Adrenal gland (tissue), 12 donors: ENCODE results near the gene FAM53B. TPM values are rescaled to one million over a fixed set of nuclear protein-coding genes. Genes with fewer than 3 reads are reported as not detected.
A peak's percentile ranks its signal among the peaks of the same experiment; 100 is the strongest.

Experiments used
- DNase-seq, 7 donors: peaks; one replicate each; pipeline ENCODE4 v3.0.0-alpha.2; 2019 to 2020
- H3K27ac ChIP-seq, 5 donors: fragments of 200-600 bp; sonication (generic) in 4 of 5; 1 replicate in 3 of 5; 2 replicates in 2 of 5; pipeline versions ENCODE4 v1.5.1 to v1.8.0; 2016 to 2020; ENCODE audit warnings: mild to moderate bottlenecking in 1 of 5
- H3K27me3 ChIP-seq: fragments of 200-600 bp; 2 replicates; pipeline ENCODE4 v1.8.0; 2021
- H3K36me3 ChIP-seq, 2 donors: fragments of 200-600 bp; replicated peaks in 1 of 2; 1 replicate in 1 of 2; 2 replicates in 1 of 2; pipeline versions ENCODE4 v1.5.1 to v1.8.0; 2018 to 2022
- H3K4me1 ChIP-seq, 2 donors: fragments of 200-600 bp; replicated peaks in 1 of 2; 1 replicate in 1 of 2; 2 replicates in 1 of 2; pipeline versions ENCODE4 v1.5.1 to v1.8.0; 2018 to 2021
- H3K4me3 ChIP-seq, 4 donors: fragments of 200-600 bp; sonication (generic) in 3 of 4; one replicate each; pipeline ENCODE4 v1.5.1; 2016 to 2018
- H3K9me3 ChIP-seq, 3 donors: fragments of 200-600 bp; sonication (generic) in 1 of 3; replicated peaks in 1 of 3; 1 replicate in 2 of 3; 2 replicates in 1 of 3; pipeline versions ENCODE4 v1.5.1 to v1.8.0; 2016 to 2021
- POLR2A ChIP-seq, 2 donors: fragments of 450-650 bp; IDR thresholded peaks; one replicate each; pipeline ENCODE4 v1.6.1; 2017; ENCODE audit warnings: antibody characterized with exemption in 2 of 2, mild to moderate bottlenecking in 2 of 2, moderate library complexity in 1 of 2
- WGBS, 4 donors: extraction: QIAGEN DNeasy Blood & Tissue Kit in 2 of 4; methylation state at CpG; one replicate each; pipeline versions ENCODE4 v1.1.5 to v1.1.7; 2013 to 2017; 5-methylcytosine and 5-hydroxymethylcytosine counted together
- intact Hi-C, 2 donors: fragments of 100-400 bp; cut with DNase I; formaldehyde crosslinking; loops; one replicate each; pipeline versions ENCODE4 v1.14.1 to v1.15.0; 2022 to 2023
- polyA plus RNA-seq, 3 donors: library from polyadenylated mRNA; stranded (reverse); fragments of 200-250 nt in 2 of 3; fragments of 350-450 nt in 1 of 3; fragmentation: Illumina TruSeq in 1 of 3; extraction: RNeasy Lipid Tissue Mini Kit (QIAGEN cat#74804) in 1 of 3; gene quantifications; one replicate each; pipeline ENCODE4 v1.2.3, GENCODE V29; 2013 to 2014
- total RNA-seq, 9 donors: library from RNA; depleted of rRNA in 4 of 9; stranded (reverse); fragments of >200 nt in 4 of 9; fragments of 120-200 nt in 1 of 9; fragmentation: NEBNext Ultra II Directional in 1 of 9; extraction: Animal tissue kit (Norgen Biotek cat#: 25700) in 1 of 9; gene quantifications; one replicate each; pipeline versions ENCODE4 v1.1.0 to v1.2.4, GENCODE V29; 2013 to 2023
- TF ChIP-seq, protein P1 (sequence below), 6 experiments: fragments of 450-650 bp in 4 of 6; fragments of 200-600 bp in 2 of 6; sonication (generic) in 1 of 6; IDR thresholded peaks; 1 replicate in 5 of 6; 2 replicates in 1 of 6; pipeline versions ENCODE4 v1.5.1 to v1.8.0; 2016 to 2021; ENCODE audit warnings: antibody characterized with exemption in 6 of 6, mild to moderate bottlenecking in 2 of 6, moderate library complexity in 1 of 6
- donor health status: healthy with polysubstance abuse.
- donor health status: Bipolar disorder and iron deficiency.
- donor health status: DM: yes; HTN: yes; CAD: no.
- donor health status: DM: no; HTN: no; CAD: no.
- donor health status: DM: no; HTN: no; CAD: no.
- donor health status: DM: yes; HTN: yes; CAD: no.

Gene FAM53B
- total and polyA plus RNA-seq, 12 donors: 15.1 to 90.9 (median 65.5) TPM

DNA sequence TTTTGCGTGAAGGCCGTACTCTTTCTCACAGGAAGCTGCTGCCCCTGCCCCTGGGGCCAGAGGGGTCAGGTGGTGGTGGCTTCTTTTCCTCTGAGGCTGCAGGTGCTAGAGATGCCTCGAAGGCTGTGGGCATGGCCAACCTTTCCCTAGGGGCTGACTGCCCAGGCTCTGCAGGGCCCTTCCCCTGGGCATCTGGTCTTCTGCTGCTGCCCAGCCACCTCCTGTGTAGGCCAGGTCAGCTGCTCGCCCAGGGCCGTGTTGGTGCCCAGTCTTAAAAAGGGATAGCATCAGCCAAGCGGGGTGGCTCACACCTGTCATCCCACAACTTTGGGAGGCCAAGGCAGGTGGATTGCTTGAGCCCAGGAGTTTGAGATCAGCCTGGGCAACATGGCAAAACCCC is 114.3 kb downstream of the FAM53B start:
- Histone ChIP-seq H3K36me3 (no peaks in the 10 kb centered on the region), H3K27ac (peak overlapping the region in 2 of 5 donors; percentile 21 to 74), H3K4me1 (peaks cover 14 to 55% of the 10 kb centered on the region in 2 donors), H3K4me3 (no peak overlapping the region), H3K9me3 (no peaks in the 10 kb centered on the region), H3K27me3 (no peaks in the 10 kb centered on the region)
- no peak for TF ChIP-seq POLR2A (IDR thresholded peaks at IDR 0.05)
- TF ChIP-seq, protein P1, sequence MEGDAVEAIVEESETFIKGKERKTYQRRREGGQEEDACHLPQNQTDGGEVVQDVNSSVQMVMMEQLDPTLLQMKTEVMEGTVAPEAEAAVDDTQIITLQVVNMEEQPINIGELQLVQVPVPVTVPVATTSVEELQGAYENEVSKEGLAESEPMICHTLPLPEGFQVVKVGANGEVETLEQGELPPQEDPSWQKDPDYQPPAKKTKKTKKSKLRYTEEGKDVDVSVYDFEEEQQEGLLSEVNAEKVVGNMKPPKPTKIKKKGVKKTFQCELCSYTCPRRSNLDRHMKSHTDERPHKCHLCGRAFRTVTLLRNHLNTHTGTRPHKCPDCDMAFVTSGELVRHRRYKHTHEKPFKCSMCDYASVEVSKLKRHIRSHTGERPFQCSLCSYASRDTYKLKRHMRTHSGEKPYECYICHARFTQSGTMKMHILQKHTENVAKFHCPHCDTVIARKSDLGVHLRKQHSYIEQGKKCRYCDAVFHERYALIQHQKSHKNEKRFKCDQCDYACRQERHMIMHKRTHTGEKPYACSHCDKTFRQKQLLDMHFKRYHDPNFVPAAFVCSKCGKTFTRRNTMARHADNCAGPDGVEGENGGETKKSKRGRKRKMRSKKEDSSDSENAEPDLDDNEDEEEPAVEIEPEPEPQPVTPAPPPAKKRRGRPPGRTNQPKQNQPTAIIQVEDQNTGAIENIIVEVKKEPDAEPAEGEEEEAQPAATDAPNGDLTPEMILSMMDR (IDR thresholded peaks at IDR 0.05): no peak
- no peak for DNase-seq
- intact Hi-C loops: loop anchor here (5.0 to 10.0 kb wide), 2 partner anchors 95 to 107 kb away; no protein-coding TSS in a partner anchor
- WGBS, 4 donors: 78 to 95% (median 85%) methylated on average over 3 to 6 of the region's 6 CpGs

DNA sequence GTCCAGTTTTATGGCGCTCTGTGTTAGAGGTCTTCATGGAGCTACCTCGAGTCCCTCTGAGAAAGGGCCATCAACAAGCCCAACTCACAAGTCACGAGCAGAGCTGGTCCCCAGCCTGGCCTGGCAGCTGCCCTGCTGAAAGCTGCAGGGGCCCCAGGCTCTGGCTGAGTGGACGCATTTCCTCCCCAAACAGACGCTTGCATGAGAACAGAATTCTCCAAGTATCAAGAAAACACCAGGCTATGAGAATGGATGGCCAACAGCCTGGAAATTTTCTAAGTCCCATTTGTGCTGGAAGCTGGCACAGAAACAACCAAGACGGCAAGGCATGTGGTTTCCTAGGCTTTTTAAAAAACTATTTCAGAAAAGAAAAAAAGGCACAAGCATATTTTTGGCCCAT is 114.8 kb downstream of the FAM53B start:
- H3K4me1 ChIP-seq: peaks cover 14 to 55% of the 10 kb centered on the region in 2 donors
- 74 to 86% (median 81%) methylated on average over 6 of the region's 6 CpGs for WGBS, 4 donors
- peak overlapping the region in 2 of 5 donors; percentile 21 to 74 for H3K27ac ChIP-seq
- no peaks in the 10 kb centered on the region for H3K27me3 ChIP-seq
- no peak overlapping the region for H3K4me3 ChIP-seq
- no peak for DNase-seq
- intact Hi-C loops: loop anchor here (5.0 to 10.0 kb wide), 2 partner anchors 95 to 108 kb away; no protein-coding TSS in a partner anchor
- TF ChIP-seq, protein P1 (IDR thresholded peaks at IDR 0.05): no peak
- TF ChIP-seq POLR2A (IDR thresholded peaks at IDR 0.05): no peak
- no peaks in the 10 kb centered on the region for H3K9me3 ChIP-seq
- peaks cover 0 to under 1% of the 10 kb centered on the region in 2 donors for H3K36me3 ChIP-seq

DNA sequence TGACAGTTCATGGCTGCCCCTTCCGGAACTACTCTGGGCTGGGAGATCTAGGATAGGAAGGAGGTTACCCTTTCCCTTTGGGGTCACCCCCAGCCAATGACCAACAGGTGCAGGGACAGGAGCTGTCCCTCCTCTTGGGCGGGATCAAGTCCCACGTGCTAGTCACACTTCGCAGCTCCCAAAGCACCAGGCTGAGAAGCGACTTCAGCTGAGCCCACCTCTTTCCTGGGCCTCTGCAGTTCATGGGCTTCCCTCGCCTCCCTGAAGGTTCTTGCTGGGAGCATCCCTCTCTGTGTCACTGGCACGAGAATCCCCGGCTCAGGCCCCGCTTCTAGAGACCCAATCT is 115.5 kb downstream of the FAM53B start:
- intact Hi-C loops: loop anchor here (5.0 to 10.0 kb wide), 2 partner anchors 94 to 109 kb away; no protein-coding TSS in a partner anchor
- H3K4me1 ChIP-seq: peaks cover 14 to 55% of the 10 kb centered on the region in 2 donors

DNA sequence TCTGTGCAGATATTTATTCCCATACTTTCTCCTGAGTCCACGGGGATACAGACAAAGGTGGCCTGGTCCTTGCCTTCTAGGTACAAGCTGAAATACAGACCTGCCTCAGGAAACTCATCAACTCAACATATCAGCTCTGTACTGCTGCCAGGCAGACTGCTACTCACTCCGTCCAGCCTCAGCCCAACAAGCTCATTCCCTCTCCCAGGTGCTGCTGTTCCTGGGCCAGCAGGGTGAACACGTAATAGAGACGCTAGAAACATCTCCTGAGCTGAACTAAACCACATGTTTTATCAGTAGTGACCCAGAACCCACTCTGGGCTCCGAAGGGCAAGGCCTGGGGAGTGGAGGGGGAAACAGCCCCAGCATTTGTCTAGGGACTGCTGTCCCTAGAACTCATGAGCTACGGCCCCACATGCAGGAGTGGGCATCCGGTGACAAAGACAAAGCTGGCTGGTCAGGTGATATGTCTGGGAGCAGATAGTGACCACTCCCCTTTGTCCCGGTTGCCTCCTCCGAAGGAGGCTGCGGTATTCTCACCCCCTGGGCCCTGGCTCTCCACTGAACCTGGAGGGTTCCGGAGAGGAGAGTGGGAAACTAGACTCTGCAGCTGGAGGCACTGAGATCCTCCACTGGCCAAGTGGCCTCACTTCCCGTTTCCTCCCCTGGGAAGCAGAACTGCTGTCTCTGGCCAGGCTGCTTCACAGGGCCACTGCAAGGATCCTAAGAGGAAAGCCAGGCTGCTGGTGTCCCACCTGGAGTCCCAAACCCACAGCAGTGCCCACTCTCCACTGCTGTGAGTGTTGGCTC is 116.1 kb downstream of the FAM53B start:
- peak overlapping the region in 2 of 5 donors; percentile 46 to 70 for H3K27ac ChIP-seq
- intact Hi-C loops: loop anchor here (5.0 to 10.0 kb wide), 2 partner anchors 93 to 109 kb away; no protein-coding TSS in a partner anchor
- H3K36me3 ChIP-seq: peaks cover 0 to 9% of the 10 kb centered on the region in 2 donors
- no peaks in the 10 kb centered on the region for H3K9me3 ChIP-seq
- H3K4me3 ChIP-seq: no peak overlapping the region
- no peaks in the 10 kb centered on the region for H3K27me3 ChIP-seq
- H3K4me1 ChIP-seq: peaks cover 14 to 55% of the 10 kb centered on the region in 2 donors
- DNase-seq: peak in 2 of 7 donors; percentile 53 to 58
- TF ChIP-seq POLR2A (IDR thresholded peaks at IDR 0.05): no peak
- TF ChIP-seq, protein P1 (IDR thresholded peaks at IDR 0.05): peak in 1 of 6 experiments; percentile 4
- 60 to 69% (median 65%) methylated on average over 10 to 12 of the region's 12 CpGs for WGBS, 4 donors

More for the DNA sequence above, 115.5 kb downstream of the FAM53B start:
- H3K27ac ChIP-seq: peak overlapping the region in 2 of 5 donors; percentile 46 to 70
- H3K4me3 ChIP-seq: no peak overlapping the region
- H3K9me3 ChIP-seq: no peaks in the 10 kb centered on the region
- H3K36me3 ChIP-seq: peaks cover 0 to 6% of the 10 kb centered on the region in 2 donors
- DNase-seq: no peak
- 80 to 97% (median 90%) methylated on average over 5 to 9 of the region's 9 CpGs for WGBS, 4 donors
- TF ChIP-seq POLR2A (IDR thresholded peaks at IDR 0.05): no peak
- TF ChIP-seq, protein P1 (IDR thresholded peaks at IDR 0.05): no peak
- H3K27me3 ChIP-seq: no peaks in the 10 kb centered on the region
